Measurements from ENCODE around the gene PABPN1L.
"Not testable (repeated sequence)": the region's sequence is repeated elsewhere in the genome, so short reads cannot be mapped to it uniquely, and the experiment has no call there.

Gene PABPN1L

GRCh38 chr16:88900662-88901052 lies 34.2 kb upstream of the PABPN1L start:
- DNase-seq: no peak

GRCh38 chr16:88899901-88900661 lies 33.6 kb upstream of the PABPN1L start:
- no peak for DNase-seq

DNA sequence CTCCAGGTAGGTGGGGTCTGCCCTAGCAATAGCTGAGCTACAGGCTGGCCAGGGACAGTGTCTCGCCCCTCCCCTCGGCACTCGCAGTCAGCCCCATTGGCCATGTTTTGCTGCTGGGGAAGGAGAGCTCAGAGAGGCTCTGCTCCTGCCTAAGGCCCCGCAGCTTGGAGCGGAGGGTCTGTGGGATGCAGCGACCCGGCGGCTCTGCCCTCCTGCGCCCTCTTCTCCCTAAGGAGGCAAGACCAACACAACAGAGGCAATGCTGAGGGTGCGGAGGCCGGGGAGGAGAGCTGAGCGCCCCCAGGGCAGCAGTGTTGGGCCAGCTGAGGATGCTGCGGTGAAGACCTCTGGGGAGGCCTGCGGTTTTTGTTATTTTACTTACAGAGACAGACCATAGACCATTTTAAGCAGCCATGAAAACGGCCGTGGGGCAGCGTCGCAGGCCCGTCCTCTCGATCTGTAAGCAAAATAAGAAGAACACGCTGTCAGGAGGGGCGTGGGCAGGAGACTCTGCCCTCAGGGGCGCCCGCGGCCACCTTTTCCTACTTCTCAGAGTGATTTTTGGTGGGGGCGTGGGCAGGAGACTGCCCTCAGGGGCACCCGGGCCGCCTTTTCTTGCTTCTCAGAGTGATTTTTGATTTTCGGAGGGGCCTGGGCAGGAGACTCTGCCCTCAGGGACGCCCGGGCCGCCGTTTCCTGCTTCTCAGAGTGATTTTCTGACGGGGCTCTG lies 31.4 kb upstream of the PABPN1L start:
- DNase-seq: no peak

DNA sequence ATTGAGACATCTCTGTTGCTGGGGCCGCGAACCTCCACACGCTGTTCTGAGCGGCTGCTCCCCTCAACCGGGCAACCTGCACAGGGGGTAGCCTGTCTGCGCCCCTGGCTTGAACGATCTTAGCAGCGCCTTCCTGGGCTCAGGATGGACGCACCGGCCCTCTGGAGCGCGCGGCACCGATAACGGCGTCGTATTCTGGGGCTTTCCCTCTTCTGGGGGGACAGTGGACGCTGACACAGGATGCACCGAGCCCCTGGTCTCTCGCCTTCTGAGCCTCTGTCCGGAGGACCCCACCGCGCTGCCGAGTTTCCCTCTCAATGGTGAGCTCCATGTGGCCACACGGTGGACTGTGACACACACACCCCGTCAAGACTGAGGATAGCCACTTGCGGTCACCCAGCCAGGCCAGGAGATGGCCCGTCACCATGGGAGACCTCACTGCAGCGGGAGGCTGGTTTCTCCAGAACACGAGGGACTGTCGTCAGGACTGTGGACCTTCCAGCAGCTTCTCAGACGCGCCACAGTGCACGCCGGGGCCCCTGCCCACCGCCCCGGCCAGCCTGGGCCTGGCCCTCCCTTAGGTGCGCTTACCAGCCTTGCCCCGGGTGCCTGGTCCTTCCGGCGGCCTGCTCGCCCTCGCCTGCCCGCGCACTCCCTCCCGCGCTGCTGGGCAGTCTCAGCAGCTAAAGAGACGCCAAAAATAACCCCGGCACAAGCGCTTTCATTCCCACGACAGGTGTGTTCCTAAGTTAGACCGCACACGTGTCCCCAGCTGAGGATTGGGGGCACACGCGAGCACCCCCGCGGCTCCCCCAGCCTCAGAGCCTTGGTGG lies 30.0 kb upstream of the PABPN1L start:
- DNase-seq: no peak

DNA sequence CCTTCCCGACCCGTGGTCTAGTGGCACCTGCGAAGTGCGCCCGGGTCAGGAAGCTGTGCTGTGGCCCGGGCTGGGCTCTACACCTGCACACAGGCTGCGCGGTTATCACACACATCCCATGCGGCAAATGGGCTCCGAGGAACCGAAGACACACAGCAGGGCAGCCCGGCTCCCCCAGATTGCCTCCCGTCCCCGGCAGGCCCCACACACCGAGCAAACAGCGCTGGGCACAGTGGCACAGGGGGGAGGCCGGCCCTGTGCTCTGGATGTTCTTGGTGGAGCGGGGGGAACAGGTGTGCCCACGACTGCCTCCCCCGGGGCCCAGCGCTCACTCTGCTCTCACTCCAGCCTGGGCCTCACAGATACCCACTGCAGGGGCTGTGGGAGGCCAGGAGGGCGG lies 28.9 kb upstream of the PABPN1L start:
- no peak for DNase-seq

DNA sequence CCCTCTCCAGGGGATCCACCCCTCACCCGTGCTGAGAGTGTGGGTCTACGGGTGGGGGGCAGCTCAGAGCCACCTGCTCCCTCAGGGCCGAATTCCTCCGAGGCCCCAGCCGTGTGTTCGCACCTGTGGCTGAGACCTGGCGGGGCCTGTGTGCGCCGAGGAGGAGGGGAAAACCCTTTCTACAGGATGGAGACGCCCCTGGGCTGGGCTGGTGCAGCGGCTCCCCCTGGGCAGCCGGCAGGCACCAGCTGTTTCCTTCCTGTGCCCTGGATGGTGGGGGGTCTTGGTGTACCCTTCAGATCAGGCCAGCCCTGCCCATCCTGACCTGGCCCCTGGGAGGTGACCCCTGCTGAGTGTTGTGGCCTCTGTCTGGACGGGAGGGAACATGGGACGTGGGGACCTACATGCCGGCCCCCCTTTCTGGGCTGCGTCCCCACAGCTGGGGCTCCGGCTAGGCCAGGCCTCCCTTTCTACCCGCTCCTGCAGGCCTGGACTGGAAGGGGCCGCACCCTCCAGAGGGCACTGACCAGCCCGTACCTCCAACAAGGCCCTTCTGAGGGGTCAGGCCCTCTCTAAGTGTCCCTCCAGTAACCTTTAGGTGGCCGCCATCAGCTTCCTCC lies 28.3 kb upstream of the PABPN1L start:
- no peak for DNase-seq

DNA sequence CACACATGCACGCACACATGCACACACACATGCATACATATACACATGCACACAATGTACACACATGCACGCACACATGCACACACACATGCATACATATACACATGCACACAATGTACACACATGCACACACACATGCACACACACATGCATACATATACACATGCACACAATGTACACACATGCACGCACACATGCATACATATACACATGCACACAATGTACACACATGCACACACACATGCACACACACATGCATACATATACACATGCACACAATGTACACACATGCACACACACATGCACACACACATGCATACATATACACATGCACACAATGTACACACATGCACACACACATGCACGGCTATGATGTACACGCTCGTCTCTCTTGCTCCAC lies 27.8 kb upstream of the PABPN1L start:
- DNase-seq: not testable (repeated sequence)

GRCh38 chr16:88893127-88893968 lies 26.9 kb upstream of the PABPN1L start:
- no peak for DNase-seq

- no peak for DNase-seq
These were observed 25.6 kb upstream of the PABPN1L start for GRCh38 chr16:88892065-88892464.

DNA sequence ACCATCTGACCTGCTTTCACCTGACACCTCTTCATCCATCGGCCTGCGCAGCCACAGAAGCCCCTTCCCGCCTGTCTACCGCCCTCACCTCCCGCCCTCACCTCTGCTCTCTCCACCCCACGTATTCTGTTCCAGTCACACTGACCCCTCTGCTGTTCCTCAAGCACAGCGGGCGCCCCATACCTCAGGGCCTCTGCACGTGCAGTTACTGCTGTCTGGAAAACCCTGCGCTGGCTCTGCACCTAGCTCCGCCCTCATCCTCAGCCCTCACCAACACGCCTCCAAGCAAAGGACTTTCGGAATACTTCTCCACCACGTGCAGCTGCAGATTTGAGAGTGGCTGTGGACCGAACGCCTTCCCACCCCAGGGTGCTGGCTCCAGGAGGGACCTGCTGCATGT lies 24.6 kb upstream of the PABPN1L start:
- no peak for DNase-seq

DNA sequence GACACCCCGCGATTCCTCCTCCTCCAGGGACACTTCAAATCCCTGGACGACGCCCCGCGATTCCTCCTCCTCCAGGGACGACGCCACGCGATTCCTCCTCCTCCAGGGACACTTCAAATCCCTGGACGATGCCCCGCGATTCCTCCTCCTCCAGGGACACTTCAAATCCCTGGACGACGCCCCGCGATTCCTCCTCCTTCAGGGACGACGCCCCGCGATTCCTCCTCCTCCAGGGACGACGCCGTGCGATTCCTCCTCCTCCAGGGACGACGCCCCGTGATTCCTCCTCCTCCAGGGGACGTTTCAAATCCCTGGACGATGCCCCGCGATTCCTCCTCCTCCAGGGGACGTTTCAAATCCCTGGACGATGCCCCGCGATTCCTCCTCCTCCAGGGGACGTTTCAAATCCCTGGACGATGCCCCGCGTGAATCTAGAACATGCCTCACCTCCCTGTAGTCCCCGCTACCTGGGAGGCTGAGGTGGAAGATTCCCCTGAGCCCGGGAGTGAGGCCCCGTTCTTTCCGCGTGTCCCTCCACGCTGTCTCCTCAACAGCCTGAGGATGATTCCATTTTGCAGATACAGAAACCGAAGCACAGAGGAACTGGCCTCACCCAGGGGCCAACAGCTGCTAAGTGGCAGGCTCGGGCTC lies 23.4 kb upstream of the PABPN1L start:
- DNase-seq: not testable (repeated sequence)

- DNase-seq: no peak
These were observed 22.3 kb upstream of the PABPN1L start for GRCh38 chr16:88888461-88889387.

DNA sequence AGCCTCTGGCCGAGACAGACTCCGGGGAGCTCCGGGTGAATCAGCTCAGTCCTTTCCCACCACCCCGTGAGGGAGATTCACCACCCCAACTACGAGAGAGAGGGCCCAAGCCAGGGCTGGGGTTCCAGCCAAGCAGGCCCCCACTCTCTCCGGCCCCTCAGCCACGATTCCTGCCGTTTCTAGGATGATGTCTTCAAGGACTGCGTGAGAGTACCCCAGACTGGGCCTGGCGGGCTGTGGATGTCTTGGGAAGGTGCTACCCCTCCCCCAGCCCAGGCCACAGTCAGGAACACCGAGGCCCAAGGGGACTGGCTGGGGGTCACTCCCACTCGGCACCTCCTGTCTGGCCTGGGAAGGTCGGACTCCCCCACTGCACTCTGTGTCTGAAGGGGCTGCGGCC lies 21.6 kb upstream of the PABPN1L start:
- no peak for DNase-seq

- no peak for DNase-seq
These were observed 20.5 kb upstream of the PABPN1L start for GRCh38 chr16:88886845-88887521.

- no peak for DNase-seq
These were observed 20.0 kb upstream of the PABPN1L start for GRCh38 chr16:88886420-88886844.

DNA sequence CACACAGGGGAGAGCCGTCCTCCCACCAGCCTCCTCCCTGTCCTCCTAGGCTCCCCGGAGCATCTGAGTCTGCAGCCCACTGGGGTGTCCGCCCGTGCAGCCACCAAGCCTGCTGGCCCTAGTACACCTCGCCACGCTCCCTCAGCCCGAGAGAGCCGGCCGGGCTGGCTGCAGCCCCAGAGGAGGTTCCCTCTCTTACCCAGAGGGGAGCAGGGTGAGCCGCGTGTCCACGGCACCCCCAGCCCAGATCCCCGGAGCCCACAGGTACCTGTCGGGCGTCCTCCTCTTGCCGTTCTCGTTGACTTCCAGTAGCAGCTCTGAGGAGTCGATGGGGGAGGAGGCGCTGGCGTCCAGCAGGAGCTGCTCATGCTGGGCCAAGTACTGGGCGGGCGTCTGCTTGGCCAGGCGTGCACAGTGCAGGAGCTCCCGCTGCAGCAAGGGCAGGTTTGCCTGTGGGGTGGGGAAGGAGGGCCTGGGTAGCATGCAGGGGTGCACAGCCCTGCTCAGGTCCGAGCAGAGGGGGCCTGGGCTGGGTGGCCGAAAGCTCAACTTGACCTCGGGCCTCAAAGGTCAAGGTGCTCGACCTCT lies 19.3 kb upstream of the PABPN1L start:
- no peak for DNase-seq

GRCh38 chr16:88884569-88885271 lies 18.3 kb upstream of the PABPN1L start:
- no peak for DNase-seq

DNA sequence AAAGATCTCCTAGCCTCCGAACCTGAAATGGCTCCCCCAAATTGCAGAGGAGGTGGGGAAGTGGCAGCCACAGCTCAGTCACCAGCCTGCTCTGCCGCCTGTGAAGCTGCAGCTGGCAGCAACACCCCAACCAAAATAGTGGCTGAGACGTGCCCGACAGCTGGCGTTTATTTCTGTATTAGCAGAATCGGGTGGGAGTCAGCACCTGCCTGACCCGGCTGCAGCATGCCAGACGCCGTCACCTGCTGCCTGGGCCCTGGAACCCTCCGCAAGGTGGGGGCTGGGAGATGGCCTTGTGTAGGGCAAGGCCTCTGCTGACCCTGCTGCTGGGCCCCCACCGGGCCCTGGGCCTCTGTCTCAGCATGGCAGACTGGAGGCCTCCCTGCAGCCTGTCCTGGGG lies 17.5 kb upstream of the PABPN1L start:
- no peak for DNase-seq

All from inflammatory macrophage (primary cell).